ENCODE results near the gene TNFRSF25. TPM values are rescaled to one million over a fixed set of nuclear protein-coding genes. Genes with fewer than 3 reads are reported as not detected.

The TNFRSF25 gene
- total RNA-seq, 4 donors from 2014 or later: 4.2 to 11.2 (median 8.8) TPM

GRCh38 chr1:6498576-6499111, 32.7 kb upstream of the TNFRSF25 start:
- Histone ChIP-seq H3K27ac (no peak overlapping the region), H3K4me3 (no peak overlapping the region), H3K9me3 (no peaks in the 10 kb centered on the region), H3K36me3 (no peaks in the 10 kb centered on the region), H3K27me3 (peaks cover 3% of the 10 kb centered on the region), H3K4me1 (peaks cover 0 to 51% (median 16%) of the 10 kb centered on the region in 3 donors)
- no peak for TF ChIP-seq CTCF (IDR thresholded peaks at IDR 0.05)
- no peak for TF ChIP-seq POLR2A (IDR thresholded peaks at IDR 0.05)
- no peak for TF ChIP-seq POLR2AphosphoS5 (IDR thresholded peaks at IDR 0.05)
- TF ChIP-seq EP300 (IDR thresholded peaks at IDR 0.05): no peak
- no peak for ATAC-seq
- WGBS, 2 donors (ENCODE audit: low coverage in 1 of 2): no CpG with 5 or more reads among the region's 13 CpGs

- no peak for ATAC-seq
- no peaks in the 10 kb centered on the region for H3K36me3 ChIP-seq
- peaks cover 0 to 51% (median 16%) of the 10 kb centered on the region in 3 donors for H3K4me1 ChIP-seq
- peaks cover 3% of the 10 kb centered on the region for H3K27me3 ChIP-seq
- no CpG with 5 or more reads among the region's 20 CpGs for WGBS, 2 donors (ENCODE audit: low coverage in 1 of 2)
- peak overlapping the region in 3 of 4 donors; percentile 62 to 74 (median 68) for H3K27ac ChIP-seq
- H3K9me3 ChIP-seq: no peaks in the 10 kb centered on the region
- peak overlapping the region; percentile 39 to 70 for H3K4me3 ChIP-seq
- TF ChIP-seq POLR2AphosphoS5 (IDR thresholded peaks at IDR 0.05) (no peak), POLR2A (IDR thresholded peaks at IDR 0.05) (no peak), CTCF (IDR thresholded peaks at IDR 0.05) (no peak), EP300 (IDR thresholded peaks at IDR 0.05) (no peak)
Measured at GRCh38 chr1:6497867-6498575, 32.0 kb upstream of the TNFRSF25 start.

GRCh38 chr1:6497215-6497866, 31.4 kb upstream of the TNFRSF25 start:
- ATAC-seq: peak; percentile 78
- Histone ChIP-seq H3K27me3 (peaks cover 3% of the 10 kb centered on the region), H3K4me3 (peak overlapping the region; percentile 43 to 70), H3K27ac (peak overlapping the region in 3 of 4 donors; percentile 62 to 74 (median 68)), H3K36me3 (no peaks in the 10 kb centered on the region), H3K9me3 (no peaks in the 10 kb centered on the region), H3K4me1 (peaks cover 0 to 45% (median 16%) of the 10 kb centered on the region in 3 donors)
- no CpG with 5 or more reads among the region's 74 CpGs for WGBS, 2 donors (ENCODE audit: low coverage in 1 of 2)
- TF ChIP-seq CTCF (IDR thresholded peaks at IDR 0.05) (peak in 1 of 4 experiments; percentile 8), POLR2A (IDR thresholded peaks at IDR 0.05) (no peak)

- Histone ChIP-seq H3K27me3 (peaks cover under 1% of the 10 kb centered on the region), H3K9me3 (no peaks in the 10 kb centered on the region), H3K4me3 (peak overlapping the region; percentile 43 to 70), H3K36me3 (no peaks in the 10 kb centered on the region), H3K4me1 (peaks cover 0 to 45% (median 15%) of the 10 kb centered on the region in 3 donors), H3K27ac (peak overlapping the region; percentile 11 to 74 (median 65))
- TF ChIP-seq CTCF (IDR thresholded peaks at IDR 0.05): no peak
- TF ChIP-seq EP300 (IDR thresholded peaks at IDR 0.05): no peak
- no peak for TF ChIP-seq POLR2AphosphoS5 (IDR thresholded peaks at IDR 0.05)
- no peak for ATAC-seq
- WGBS, 2 donors (ENCODE audit: low coverage in 1 of 2): 0% methylated on average over 1 of the region's 21 CpGs; no CpG with 5 or more reads in 1 of the 2 donors
Measured at GRCh38 chr1:6496890-6497214, 30.9 kb upstream of the TNFRSF25 start.
